CD4-positive, alpha-beta T cell (primary cell): ENCODE results near the gene AFP. TPM values are rescaled to one million over a fixed set of nuclear protein-coding genes. Genes with fewer than 3 reads are reported as not detected.

ENCODE experiments used
- ATAC-seq: fragments of 200-7000 bp; cut with Tn5 transposase; one replicate; pipeline ENCODE4 v1.10.0; 2022; ENCODE audit warnings: mild to moderate bottlenecking; ENCODE audit not compliant: poor library complexity
- CTCF ChIA-PET: fragments of 350-600 bp; sonication (Branson Sonifier 250); formaldehyde crosslinking; loops from one replicate; lab custom pipeline; 2021; ENCODE audit warnings: antibody characterized with exemption, inconsistent platforms; lab: Charles Lee
- POLR2A ChIA-PET: fragments of 350-600 bp; sonication (Branson Sonifier 250); formaldehyde crosslinking; loops from one replicate; lab custom pipeline; 2021; ENCODE audit warnings: antibody characterized with exemption, inconsistent platforms; lab: Charles Lee
- DNase-seq, 14 experiments: peaks; one replicate each; pipeline ENCODE4 v3.0.0-alpha.2; 2013 to 2020; ENCODE audit warnings: mixed read lengths in 2 of 14
- H3K27ac ChIP-seq, 2 donors: one replicate each; pipeline versions ENCODE4 v1.5.1 to v1.7.0; 2013; ENCODE audit warnings: low read length in 2 of 2, low read depth in 1 of 2, mild to moderate bottlenecking in 1 of 2
- H3K27me3 ChIP-seq, 2 experiments: 1 replicate in 1 of 2; 2 replicates in 1 of 2; pipeline versions ENCODE4 v1.6.1 to v1.7.0; 2013; ENCODE audit warnings: low read length in 2 of 2, control low read depth in 1 of 2, mild to moderate bottlenecking in 1 of 2, moderate library complexity in 1 of 2; ENCODE audit not compliant: insufficient read depth in 2 of 2, control insufficient read depth in 1 of 2
- H3K36me3 ChIP-seq: one replicate; pipeline ENCODE4 v1.6.1; 2013; ENCODE audit warnings: low read length, control low read depth; ENCODE audit not compliant: insufficient read depth
- H3K4me1 ChIP-seq: one replicate; pipeline ENCODE4 v1.6.1; 2013; ENCODE audit warnings: low read length, control low read depth; ENCODE audit not compliant: insufficient read depth
- H3K4me3 ChIP-seq: one replicate; pipeline ENCODE4 v1.5.1; 2013; ENCODE audit warnings: mild to moderate bottlenecking, low read length, moderate library complexity
- H3K9me3 ChIP-seq, 2 experiments: 1 replicate in 1 of 2; 2 replicates in 1 of 2; pipeline versions ENCODE4 v1.6.1 to v1.7.0; 2013; ENCODE audit warnings: low read length in 2 of 2, mild to moderate bottlenecking in 2 of 2, control low read depth in 1 of 2, moderate library complexity in 1 of 2; ENCODE audit not compliant: control insufficient read depth in 1 of 2, insufficient read depth in 1 of 2
- H3K27ac Mint-ChIP-seq: one replicate; pipeline ENCODE4 v1.8.0; 2020; ENCODE audit warnings: mixed read lengths
- H3K27me3 Mint-ChIP-seq: one replicate; pipeline ENCODE4 v1.8.0; 2021; ENCODE audit warnings: mixed read lengths
- H3K36me3 Mint-ChIP-seq: one replicate; pipeline ENCODE4 v1.8.0; 2021; ENCODE audit warnings: low read depth, mixed read lengths
- H3K4me1 Mint-ChIP-seq: one replicate; pipeline ENCODE4 v1.8.0; 2021; ENCODE audit warnings: low read depth, mixed read lengths
- H3K4me3 Mint-ChIP-seq: one replicate; pipeline ENCODE4 v1.8.0; 2020; ENCODE audit warnings: mild to moderate bottlenecking, mixed read lengths
- H3K9me3 Mint-ChIP-seq: one replicate; pipeline ENCODE4 v1.8.0; 2020; ENCODE audit warnings: mixed read lengths
- CTCF ChIP-seq: fragments of 200-600 bp; IDR thresholded peaks from one replicate; pipeline ENCODE4 v1.8.0; 2022; ENCODE audit warnings: antibody characterized with exemption, mild to moderate bottlenecking
- intact Hi-C, 2 experiments: fragments of 100-400 bp; cut with DNase I in 1 of 2; cut with micrococcal nuclease in 1 of 2; formaldehyde crosslinking; loops; one replicate each; pipeline versions ENCODE4 v1.15.1 to v1.9.0; 2023 to 2025; cut with DNase I, micrococcal nuclease
- total RNA-seq, 174 experiments: library from RNA in 2 of 174; stranded (reverse) in 2 of 174; gene quantifications; one replicate each; pipeline ENCODE4 v1.2.3 and lab custom pipeline; 2021 to 2026

AFP gene
- total RNA-seq, 2 experiments from 2014 or later = not detected

- ATAC-seq = no peak
- intact Hi-C loops = no loop called here
- Histone ChIP-seq H3K36me3 (no peaks in the 10 kb centered on the region), H3K9me3 (no peaks in the 10 kb centered on the region), H3K4me1 (no peaks in the 10 kb centered on the region), H3K27ac (no peak overlapping the region), H3K27me3 (no peaks in the 10 kb centered on the region), H3K4me3 (no peak overlapping the region)
- no peak overlapping the region for H3K27ac Mint-ChIP-seq
- H3K27me3 Mint-ChIP-seq = peaks cover 16% of the 10 kb centered on the region
- H3K4me1 Mint-ChIP-seq = no peaks in the 10 kb centered on the region
- DNase-seq = no peak
- H3K36me3 Mint-ChIP-seq = no peaks in the 10 kb centered on the region
- no peak overlapping the region for H3K4me3 Mint-ChIP-seq
- no peaks in the 10 kb centered on the region for H3K9me3 Mint-ChIP-seq
- ChIA-PET POLR2A (no interaction called here), CTCF (no interaction called here)
- TF ChIP-seq CTCF = no peak
Measured at GRCh38 chr4:73453701-73454005, 17.6 kb downstream of the AFP start.

GRCh38 chr4:73454920-73455319 is 18.9 kb downstream of the AFP start:
- ATAC-seq = no peak
- no peak overlapping the region for H3K27ac ChIP-seq
- H3K4me3 Mint-ChIP-seq = no peak overlapping the region
- peaks cover 16% of the 10 kb centered on the region for H3K27me3 Mint-ChIP-seq
- H3K27me3 ChIP-seq = no peaks in the 10 kb centered on the region
- TF ChIP-seq CTCF = no peak
- H3K4me1 ChIP-seq = no peaks in the 10 kb centered on the region
- CTCF ChIA-PET = no interaction called here
- no peaks in the 10 kb centered on the region for H3K4me1 Mint-ChIP-seq
- H3K36me3 ChIP-seq = no peaks in the 10 kb centered on the region
- no peak overlapping the region for H3K4me3 ChIP-seq
- DNase-seq = no peak
- H3K36me3 Mint-ChIP-seq = no peaks in the 10 kb centered on the region
- H3K9me3 ChIP-seq = no peaks in the 10 kb centered on the region
- intact Hi-C loops = no loop called here
- POLR2A ChIA-PET = no interaction called here
- H3K27ac Mint-ChIP-seq = no peak overlapping the region
- no peaks in the 10 kb centered on the region for H3K9me3 Mint-ChIP-seq

GRCh38 chr4:73456177-73457022 is 20.4 kb downstream of the AFP start:
- no peaks in the 10 kb centered on the region for H3K4me1 ChIP-seq
- no peak for ATAC-seq
- no peaks in the 10 kb centered on the region for H3K9me3 ChIP-seq
- ChIA-PET POLR2A (interaction anchor here (1.2 kb wide), 1 partner anchor 21 kb away, joined by 3 read pairs; the partner anchor contains the start of gene AFP), CTCF (no interaction called here)
- no peak overlapping the region for H3K27ac ChIP-seq
- H3K27me3 Mint-ChIP-seq = peaks cover 16% of the 10 kb centered on the region
- intact Hi-C loops = no loop called here
- no peak for DNase-seq
- no peaks in the 10 kb centered on the region for H3K4me1 Mint-ChIP-seq
- H3K4me3 Mint-ChIP-seq = no peak overlapping the region
- no peaks in the 10 kb centered on the region for H3K36me3 Mint-ChIP-seq
- no peaks in the 10 kb centered on the region for H3K9me3 Mint-ChIP-seq
- TF ChIP-seq CTCF = no peak
- no peaks in the 10 kb centered on the region for H3K36me3 ChIP-seq
- H3K27me3 ChIP-seq = no peaks in the 10 kb centered on the region
- no peak overlapping the region for H3K4me3 ChIP-seq
- H3K27ac Mint-ChIP-seq = no peak overlapping the region
